AG04450 (cell line): Measurements from ENCODE around the gene RHOT1. TPM values are rescaled to one million over a fixed set of nuclear protein-coding genes. Genes with fewer than 3 reads are reported as not detected.
"Not testable (repeated sequence)": the region's sequence is repeated elsewhere in the genome, so short reads cannot be mapped to it uniquely, and the experiment has no call there.

Experiments
- CTCF ChIA-PET: fragments of 300-600, 350-600 bp; formaldehyde crosslinking; extraction: SDS; loops from one replicate; lab custom pipeline; 2022; ENCODE audit warnings: antibody characterized with exemption, inconsistent platforms; lab: Charles Lee
- POLR2A ChIA-PET: fragments of 350-600 bp; formaldehyde crosslinking; extraction: SDS; loops from one replicate; lab custom pipeline; 2021; ENCODE audit warnings: antibody characterized with exemption, inconsistent platforms; lab: Yijun Ruan, JAX
- DNase-seq: peaks from one replicate; pipeline ENCODE4 v3.0.0-alpha.2; 2011; ENCODE audit warnings: low read depth, low spot score
- H3K27ac ChIP-seq: one replicate; pipeline ENCODE4 v1.5.1; 2012; ENCODE audit warnings: low read depth, low read length, control low read depth
- H3K27me3 ChIP-seq: one replicate; pipeline ENCODE4 v1.6.0; 2012; ENCODE audit warnings: low read length; ENCODE audit not compliant: control insufficient read depth, insufficient read depth
- H3K4me3 ChIP-seq: 2 replicates; pipeline ENCODE4 v1.5.1; 2011; ENCODE audit warnings: mild to moderate bottlenecking, low read depth, low read length, control low read depth
- H3K9me3 ChIP-seq: 2 replicates; pipeline ENCODE4 v1.5.1; 2012; ENCODE audit warnings: low read length; ENCODE audit not compliant: control insufficient read depth, insufficient read depth
- CTCF ChIP-seq: IDR thresholded peaks from 2 replicates; pipeline ENCODE4 v1.5.1; 2011; ENCODE audit warnings: low read depth, low read length, control low read depth, inconsistent platforms
- polyA plus RNA-seq: library from polyadenylated mRNA; depleted of rRNA; stranded (reverse); fragments of >200 nt; gene quantifications from 2 replicates; pipeline ENCODE4 v1.2.3, GENCODE V29; 2011

Gene RHOT1
- polyA plus RNA-seq, 1 experiment, result 59.0 TPM

- H3K4me3 ChIP-seq, result no peak overlapping the region
- CTCF ChIA-PET, result no interaction called here
- POLR2A ChIA-PET, result no interaction called here
- H3K27ac ChIP-seq, result no peak overlapping the region
- no peaks in the 10 kb centered on the region for H3K9me3 ChIP-seq
- H3K27me3 ChIP-seq, result peaks cover 5% of the 10 kb centered on the region
- TF ChIP-seq CTCF, result no peak
- no peak for DNase-seq
Measured at GRCh38 chr17:32117399-32117798, 24.9 kb upstream of the RHOT1 start.

GRCh38 chr17:32118088-32118487 lies 24.2 kb upstream of the RHOT1 start:
- DNase-seq, CTCF ChIA-PET, POLR2A ChIA-PET: not testable (repeated sequence)

GRCh38 chr17:32118835-32119234 lies 23.5 kb upstream of the RHOT1 start:
- Histone ChIP-seq H3K9me3 (no peaks in the 10 kb centered on the region), H3K27ac (no peak overlapping the region), H3K4me3 (no peak overlapping the region), H3K27me3 (peaks cover 5% of the 10 kb centered on the region)
- ChIA-PET POLR2A (no interaction called here), CTCF (no interaction called here)
- DNase-seq, result no peak
- TF ChIP-seq CTCF, result no peak

More at GRCh38 chr17:32118088-32118487, 24.2 kb upstream of the RHOT1 start:
- not testable (repeated sequence) for H3K9me3 ChIP-seq, H3K27me3 ChIP-seq, H3K27ac ChIP-seq, H3K4me3 ChIP-seq

- TF ChIP-seq CTCF, result no peak
- no peak overlapping the region for H3K4me3 ChIP-seq
- DNase-seq, result no peak
- POLR2A ChIA-PET, result no interaction called here
- peaks cover 5% of the 10 kb centered on the region for H3K27me3 ChIP-seq
- no peak overlapping the region for H3K27ac ChIP-seq
- CTCF ChIA-PET, result no interaction called here
- no peaks in the 10 kb centered on the region for H3K9me3 ChIP-seq
Measured at GRCh38 chr17:32120141-32120540, 22.2 kb upstream of the RHOT1 start.

- Histone ChIP-seq H3K27me3 (peaks cover 5% of the 10 kb centered on the region), H3K4me3 (no peak overlapping the region), H3K27ac (no peak overlapping the region), H3K9me3 (no peaks in the 10 kb centered on the region)
- CTCF ChIA-PET, result no interaction called here
- POLR2A ChIA-PET, result no interaction called here
- no peak for TF ChIP-seq CTCF
- DNase-seq, result no peak
Measured at GRCh38 chr17:32120716-32121115, 21.6 kb upstream of the RHOT1 start.

- peaks cover 1% of the 10 kb centered on the region for H3K27me3 ChIP-seq
- no peak overlapping the region for H3K4me3 ChIP-seq
- H3K9me3 ChIP-seq, result no peaks in the 10 kb centered on the region
- CTCF ChIA-PET, result no interaction called here
- no peak overlapping the region for H3K27ac ChIP-seq
- POLR2A ChIA-PET, result no interaction called here
- DNase-seq, result no peak
- no peak for TF ChIP-seq CTCF
Measured at GRCh38 chr17:32123782-32124181, 18.5 kb upstream of the RHOT1 start.
